HG03378 (cell line): ENCODE results near the gene TIMM23.
"Not testable (repeated sequence)": the region's sequence is repeated elsewhere in the genome, so short reads cannot be mapped to it uniquely, and the experiment has no call there.

Experiments
- ATAC-seq: cut with Tn5 transposase; IDR thresholded peaks from one replicate; pipeline ENCODE4 v1.9.1; 2021; ENCODE audit warnings: mild to moderate bottlenecking, moderate library complexity; ENCODE audit not compliant: unreplicated experiment

The TIMM23 gene

DNA sequence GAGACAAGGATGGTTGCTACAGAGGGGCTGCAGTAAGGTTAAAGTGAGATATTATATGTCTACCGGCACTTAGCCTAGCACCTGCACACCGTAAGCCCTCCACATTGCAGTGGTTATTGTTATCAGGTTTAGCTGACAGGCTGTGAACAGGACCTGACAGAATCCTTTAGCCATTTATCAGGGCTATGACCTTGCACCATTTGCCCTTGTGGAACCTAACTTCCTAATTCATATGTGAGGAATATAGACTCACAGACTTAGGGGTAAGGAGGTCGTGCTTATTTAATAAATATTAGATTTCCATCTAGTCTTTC is 48.0 kb downstream of the TIMM23 start:
- no peak for ATAC-seq

DNA sequence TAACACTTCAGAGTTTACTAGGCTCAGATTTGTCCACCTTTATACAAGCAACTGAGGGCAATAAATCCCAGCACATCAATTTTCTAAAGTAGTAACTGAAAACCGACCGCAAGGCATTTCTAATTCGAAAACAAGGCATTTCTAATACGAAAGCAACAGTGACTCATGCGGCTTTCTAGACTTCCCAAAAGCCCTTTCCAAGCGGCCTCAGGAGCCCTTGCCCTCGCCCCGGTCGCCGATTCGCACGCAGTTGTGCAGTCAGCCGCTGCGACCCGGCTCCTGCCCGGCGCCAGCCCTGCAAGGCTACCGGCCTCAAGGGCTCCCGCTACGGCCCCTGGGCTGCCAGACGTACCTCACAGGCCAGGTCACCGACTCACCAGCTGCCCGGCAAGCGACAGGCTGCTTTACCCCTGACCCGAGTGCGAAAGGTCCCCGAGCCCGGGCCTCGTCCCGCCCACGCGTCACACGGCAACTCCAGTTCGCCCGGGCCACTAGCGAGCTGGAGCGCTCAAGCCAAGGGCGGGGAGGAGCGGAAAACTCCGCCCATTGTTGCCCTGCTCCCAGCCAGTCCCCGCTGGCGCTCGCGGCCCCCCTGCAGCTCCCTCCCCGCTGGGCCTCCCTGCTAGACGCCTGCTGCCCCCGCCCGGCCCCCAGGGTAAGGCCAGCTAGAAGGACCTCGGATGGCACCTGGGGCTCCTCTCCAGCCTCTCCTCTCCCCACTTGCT is 50.9 kb downstream of the TIMM23 start:
- ATAC-seq = peak; percentile 72

- no peak for ATAC-seq
Observed at GRCh38 chr10:46024948-46025347, 52.7 kb downstream of the TIMM23 start.

- no peak for ATAC-seq
Observed at GRCh38 chr10:46025406-46025805, 53.1 kb downstream of the TIMM23 start.

DNA sequence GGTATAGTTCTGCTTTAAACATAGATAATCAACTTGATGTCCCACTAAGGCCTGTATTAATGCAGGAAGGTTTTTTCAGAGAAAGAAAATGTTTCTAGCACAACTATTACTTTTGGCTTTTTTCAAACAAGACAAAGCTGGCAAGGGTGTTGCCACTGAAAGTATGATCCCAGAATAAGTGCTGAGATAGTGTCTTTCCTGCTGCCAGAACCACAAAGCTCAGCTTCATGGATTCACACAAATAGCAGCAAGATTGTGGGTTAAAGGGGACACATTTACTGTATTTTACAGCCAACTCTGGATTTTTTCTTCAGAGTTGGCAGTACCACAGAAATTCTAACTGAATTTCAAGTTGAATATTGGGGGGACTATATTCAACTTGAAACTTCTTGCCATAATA is 53.8 kb downstream of the TIMM23 start:
- no peak for ATAC-seq

GRCh38 chr10:46028584-46029460 is 56.5 kb downstream of the TIMM23 start:
- ATAC-seq = peak; percentile 42

DNA sequence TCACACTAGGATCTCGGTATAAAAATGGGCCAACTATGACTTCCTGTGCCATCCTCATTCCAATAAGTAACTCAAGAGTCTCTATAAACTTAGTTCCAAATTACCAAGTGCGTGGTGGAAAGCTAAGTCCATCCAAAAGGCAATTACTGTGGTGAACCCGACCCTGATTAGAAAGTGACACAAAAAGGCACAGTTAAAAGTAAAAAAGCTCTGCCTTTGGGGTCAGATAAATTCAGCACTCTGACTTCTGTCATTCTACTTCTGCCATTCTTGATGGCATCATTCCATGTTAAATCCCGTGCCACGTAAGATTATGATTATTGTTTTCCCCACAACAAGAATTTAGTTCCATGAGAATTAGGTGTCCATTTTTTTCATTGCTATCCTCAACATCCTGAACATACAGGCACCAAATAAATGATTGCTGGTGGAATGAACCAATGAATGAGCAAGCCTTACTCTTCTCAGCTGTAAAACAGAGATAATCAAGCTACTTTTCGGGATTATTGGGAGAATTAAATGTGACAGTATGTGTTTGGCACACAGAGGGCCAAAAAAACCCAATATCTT is 57.3 kb downstream of the TIMM23 start:
- ATAC-seq = no peak

- peak; percentile 97 for ATAC-seq
Observed at GRCh38 chr10:46030091-46030937, 58.0 kb downstream of the TIMM23 start, which contains the start of gene NCOA4. NCOA4 (minus strand) TSS chr10:46030623; CDS start chr10:46016680, 13,943 bp downstream.

DNA sequence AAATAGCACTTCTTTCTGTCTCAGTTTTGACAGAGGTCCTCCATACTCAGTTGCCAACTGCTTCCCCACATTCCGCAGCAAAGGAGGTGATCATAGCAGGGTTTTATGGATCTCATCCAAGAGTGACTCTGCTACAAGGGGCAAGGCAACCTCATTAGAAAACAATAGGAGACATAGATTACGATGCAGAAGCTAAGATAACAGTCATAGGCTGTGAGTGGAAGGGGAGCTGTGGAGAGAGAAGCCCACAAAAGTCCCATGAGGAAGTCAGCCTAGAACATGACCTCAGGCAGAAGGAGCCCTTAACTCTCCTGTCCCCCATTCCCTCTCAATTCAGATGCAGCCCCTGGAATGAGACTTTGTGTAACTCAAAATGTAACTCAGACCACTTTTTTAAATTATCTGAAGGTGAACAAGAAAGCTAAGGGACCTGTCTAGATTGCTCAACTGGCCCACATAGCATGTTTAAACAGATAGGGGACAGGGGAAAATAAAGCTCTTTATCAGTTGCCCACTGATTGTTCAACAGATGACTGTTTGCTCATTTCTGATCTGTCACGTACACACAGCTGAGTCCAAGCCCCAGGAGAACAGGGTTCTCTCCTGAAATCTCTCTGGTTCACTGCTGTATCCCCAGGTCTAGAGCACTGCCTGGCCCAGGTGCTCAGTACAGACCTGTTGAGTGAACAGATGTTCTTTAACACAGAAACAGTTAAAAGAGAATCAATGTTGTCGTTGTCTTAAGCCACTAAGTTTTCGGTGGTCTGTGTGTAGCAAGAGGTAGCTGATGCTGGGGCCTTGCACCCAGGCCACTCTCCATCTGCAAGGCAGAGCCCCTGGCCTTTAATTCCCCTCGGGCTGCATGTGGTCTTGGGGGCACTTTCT is 59.6 kb downstream of the TIMM23 start:
- no peak for ATAC-seq

DNA sequence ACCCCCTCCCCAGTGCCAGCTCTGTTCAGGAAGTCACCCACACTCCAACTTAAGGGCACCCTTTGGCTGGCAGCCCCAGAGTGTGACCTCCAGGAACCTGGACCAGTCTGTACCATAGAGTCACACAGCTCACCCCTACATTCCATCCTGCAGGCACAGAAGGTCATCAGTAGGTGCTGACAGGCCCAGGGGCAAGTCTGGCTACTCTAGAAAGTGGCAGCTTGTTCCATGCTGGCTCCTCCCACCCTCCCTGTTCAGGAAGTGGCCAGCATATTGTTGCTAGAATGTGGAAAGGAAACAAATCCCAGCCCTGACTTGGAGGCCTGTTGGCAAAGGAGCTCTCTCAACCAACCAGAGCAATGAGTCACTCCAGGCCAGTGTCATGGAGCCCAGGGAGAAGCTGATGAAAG is 61.3 kb downstream of the TIMM23 start:
- ATAC-seq = no peak

GRCh38 chr10:46035923-46036849 is 63.9 kb downstream of the TIMM23 start:
- no peak for ATAC-seq

DNA sequence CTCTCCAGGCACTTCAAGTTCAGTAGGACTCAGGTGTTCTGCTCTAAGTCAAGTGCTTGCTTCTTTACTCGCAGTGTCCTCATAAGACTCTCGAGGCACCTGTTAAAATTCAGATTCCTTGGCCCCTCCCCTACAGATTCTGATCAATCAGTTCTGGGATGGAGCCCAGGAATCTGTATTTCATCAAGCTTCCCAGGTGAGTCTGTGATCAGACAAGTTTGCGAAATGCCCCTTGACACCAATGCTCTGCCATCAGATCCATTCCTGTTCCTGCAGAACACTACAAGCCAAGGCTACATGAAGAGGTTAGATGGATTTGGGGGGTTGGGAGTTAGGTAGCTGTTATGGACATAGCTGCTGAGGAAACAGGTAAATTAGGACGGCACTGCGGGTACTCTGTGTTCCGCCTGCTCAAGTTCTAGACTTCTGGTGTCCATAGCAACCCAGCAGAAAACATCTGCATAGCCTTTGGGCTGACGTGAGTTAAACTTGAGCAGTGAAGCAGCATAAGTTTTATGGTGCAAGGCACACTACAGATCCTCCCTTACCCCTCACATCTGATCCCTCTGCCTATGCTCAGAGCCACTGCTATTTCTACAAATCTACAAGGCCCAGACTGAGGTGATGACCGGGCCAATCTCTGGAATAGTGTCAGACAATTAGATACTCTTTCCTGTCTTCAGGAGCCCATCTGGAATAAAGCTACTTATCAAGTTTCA is 65.0 kb downstream of the TIMM23 start:
- no peak for ATAC-seq

GRCh38 chr10:46040004-46040403 is 67.7 kb downstream of the TIMM23 start:
- no peak for ATAC-seq

GRCh38 chr10:46042527-46042926 is 70.2 kb downstream of the TIMM23 start:
- ATAC-seq = no peak

- ATAC-seq = no peak
Observed at GRCh38 chr10:46046261-46046660, 74.0 kb downstream of the TIMM23 start, which contains the start of gene MSMB. MSMB (minus strand) TSS chr10:46046269; CDS start chr10:46046237, 32 bp downstream.

- ATAC-seq = no peak
Observed at GRCh38 chr10:46048152-46048551, 75.9 kb downstream of the TIMM23 start.

GRCh38 chr10:46049497-46049831 is 77.2 kb downstream of the TIMM23 start:
- not testable (repeated sequence) for ATAC-seq

- ATAC-seq = no peak
Observed at GRCh38 chr10:46050941-46051623, 78.8 kb downstream of the TIMM23 start.
